Activated naive CD8-positive, alpha-beta T cell treated with anti-CD3 and anti-CD28 coated beads, Interleukin-2, amount 50 U/mL, for 24 hours (primary cell): ENCODE results near the gene GAL3ST1.
"Not testable (repeated sequence)": the region's sequence is repeated elsewhere in the genome, so short reads cannot be mapped to it uniquely, and the experiment has no call there.

Experiments
- ATAC-seq: fragments of 150-1000 bp; cut with Tn5 transposase; one replicate; pipeline ENCODE4 v1.10.0; 2021
- DNase-seq: peaks from one replicate; pipeline ENCODE4 v3.0.0; 2021
- H3K27ac Mint-ChIP-seq: one replicate; pipeline ENCODE4 v1.8.0; 2021; ENCODE audit warnings: mild to moderate bottlenecking, mixed read lengths
- H3K27me3 Mint-ChIP-seq: one replicate; pipeline ENCODE4 v1.8.0; 2021; ENCODE audit warnings: mixed read lengths
- H3K36me3 Mint-ChIP-seq: one replicate; pipeline ENCODE4 v1.8.0; 2021; ENCODE audit warnings: low read depth, mixed read lengths
- H3K4me1 Mint-ChIP-seq: one replicate; pipeline ENCODE4 v1.8.0; 2021; ENCODE audit warnings: mixed read lengths
- H3K4me3 Mint-ChIP-seq: one replicate; pipeline ENCODE4 v1.8.0; 2021; ENCODE audit warnings: mild to moderate bottlenecking, moderate library complexity, mixed read lengths
- H3K9me3 Mint-ChIP-seq: one replicate; pipeline ENCODE4 v1.8.0; 2021; ENCODE audit warnings: mixed read lengths

GAL3ST1 gene

DNA sequence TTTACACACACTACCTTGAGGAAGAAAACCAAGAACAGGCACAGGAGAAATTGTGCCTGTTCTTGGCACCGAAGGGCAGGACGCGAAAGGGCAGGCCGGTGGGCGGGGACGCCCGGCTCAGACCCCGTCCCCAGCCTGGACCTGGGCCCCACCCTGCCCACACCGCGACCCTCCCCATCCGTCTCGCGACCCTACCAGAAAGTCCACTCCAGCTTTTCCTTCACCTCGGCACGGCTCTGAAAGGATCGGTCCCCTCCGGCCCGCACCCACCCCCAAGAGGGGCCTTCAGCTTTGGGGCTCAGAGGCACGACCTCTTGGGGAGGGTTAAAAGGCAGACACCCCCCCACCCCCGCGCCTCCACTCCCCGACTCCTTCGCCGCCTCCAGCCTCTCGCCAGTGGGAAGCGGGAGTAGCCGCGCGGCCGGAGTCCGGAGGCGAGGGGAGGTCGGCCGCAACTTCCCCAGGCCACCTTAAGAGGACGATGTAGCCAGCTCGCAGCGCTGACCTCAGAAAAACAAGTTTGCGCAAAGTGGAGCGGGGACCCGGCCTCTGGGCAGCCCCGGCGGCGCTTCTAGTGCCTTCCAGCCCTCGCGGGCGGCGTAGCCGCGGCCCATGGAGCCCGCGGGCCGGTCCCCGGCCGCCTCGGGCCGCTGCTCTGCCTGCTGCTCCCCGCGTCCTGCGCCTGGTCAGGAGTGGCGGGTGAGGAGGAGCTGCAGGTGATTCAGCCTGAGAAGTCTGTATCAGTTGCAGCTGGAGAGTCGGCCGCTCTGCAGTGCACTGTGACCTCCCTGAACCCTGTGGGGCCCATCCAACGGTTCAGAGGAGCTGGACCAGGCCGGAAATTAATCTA, 32.3 kb downstream of the GAL3ST1 start:
- no peak for ATAC-seq
- DNase-seq: no peak
- H3K27ac Mint-ChIP-seq: no peak overlapping the region

DNA sequence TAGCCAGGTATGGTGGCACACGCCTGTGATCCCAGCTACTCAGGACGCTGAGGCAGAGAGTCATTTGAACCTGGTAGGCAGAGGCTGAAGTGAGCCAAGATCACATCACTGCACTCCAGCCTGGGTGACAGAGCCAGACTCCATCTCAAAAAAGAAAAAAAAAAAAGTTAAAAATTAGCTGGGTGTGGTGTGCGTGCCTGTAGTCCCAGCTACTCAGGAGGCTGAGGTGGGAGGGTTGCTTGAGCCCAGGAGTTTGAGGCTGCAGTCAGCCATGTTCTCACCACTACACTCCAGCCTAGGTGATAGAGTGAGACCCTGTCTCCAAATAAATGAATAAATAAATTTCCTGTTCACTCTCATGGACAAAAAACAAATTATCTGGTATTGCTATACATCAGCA, 33.0 kb downstream of the GAL3ST1 start:
- H3K27ac Mint-ChIP-seq, H3K36me3 Mint-ChIP-seq: not testable (repeated sequence)
- peaks cover 40% of the 10 kb centered on the region for H3K27me3 Mint-ChIP-seq

More for the DNA sequence above, 32.3 kb downstream of the GAL3ST1 start:
- no peaks in the 10 kb centered on the region for H3K36me3 Mint-ChIP-seq
- H3K27me3 Mint-ChIP-seq: peaks cover 40% of the 10 kb centered on the region
- no peaks in the 10 kb centered on the region for H3K9me3 Mint-ChIP-seq
- peaks cover 1% of the 10 kb centered on the region for H3K4me1 Mint-ChIP-seq
- H3K4me3 Mint-ChIP-seq: no peak overlapping the region

DNA sequence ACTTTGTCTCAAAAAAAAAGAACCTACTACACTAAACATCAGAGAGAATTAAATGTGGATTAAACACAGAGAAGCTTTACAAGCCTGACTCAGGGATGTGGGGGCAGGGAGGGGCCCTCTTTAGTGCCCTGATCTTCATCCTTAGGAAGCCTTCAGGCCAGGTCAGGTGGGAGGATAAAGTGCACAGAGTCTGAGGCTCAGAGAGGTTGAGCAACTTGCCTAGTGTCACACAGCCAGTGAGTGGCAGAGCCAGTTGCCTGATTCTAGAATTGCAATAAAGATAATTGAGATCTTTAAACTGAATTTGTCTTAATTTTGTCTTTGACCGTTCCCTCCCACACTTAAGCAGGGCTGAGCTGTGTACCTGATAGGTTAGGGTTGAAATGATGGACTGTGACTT, 35.1 kb downstream of the GAL3ST1 start:
- Mint-ChIP-seq H3K36me3 (no peaks in the 10 kb centered on the region), H3K27me3 (peaks cover 32% of the 10 kb centered on the region), H3K4me1 (peaks cover 7% of the 10 kb centered on the region), H3K4me3 (no peak overlapping the region), H3K9me3 (no peaks in the 10 kb centered on the region), H3K27ac (no peak overlapping the region)
- ATAC-seq: no peak
- DNase-seq: no peak

More for the DNA sequence above, 33.0 kb downstream of the GAL3ST1 start:
- not testable (repeated sequence) for H3K9me3 Mint-ChIP-seq, DNase-seq, H3K4me1 Mint-ChIP-seq, H3K4me3 Mint-ChIP-seq, ATAC-seq

DNA sequence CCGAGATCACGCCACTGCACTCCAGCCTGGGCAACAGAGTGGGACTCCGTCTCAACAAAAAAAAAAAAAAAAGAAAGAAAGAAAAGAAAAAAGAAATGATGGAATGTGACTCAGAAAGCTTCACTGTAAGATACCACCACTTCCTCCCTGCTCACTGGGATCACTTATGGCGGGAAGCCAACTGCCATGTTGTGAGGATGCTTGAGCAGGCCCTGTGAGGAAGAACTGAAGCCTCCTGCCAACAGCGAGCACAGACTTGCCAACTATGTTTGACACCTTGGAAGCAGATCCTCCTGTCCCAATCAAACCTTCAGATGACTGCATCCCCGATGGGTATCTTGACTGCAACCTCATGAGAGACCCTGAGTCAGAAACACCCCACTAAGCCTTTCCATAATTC, 36.2 kb downstream of the GAL3ST1 start:
- H3K27ac Mint-ChIP-seq: no peak overlapping the region
- H3K9me3 Mint-ChIP-seq: no peaks in the 10 kb centered on the region
- H3K4me3 Mint-ChIP-seq: no peak overlapping the region
- ATAC-seq: no peak
- no peaks in the 10 kb centered on the region for H3K36me3 Mint-ChIP-seq
- H3K4me1 Mint-ChIP-seq: peaks cover 7% of the 10 kb centered on the region
- no peak for DNase-seq
- peaks cover 23% of the 10 kb centered on the region for H3K27me3 Mint-ChIP-seq

DNA sequence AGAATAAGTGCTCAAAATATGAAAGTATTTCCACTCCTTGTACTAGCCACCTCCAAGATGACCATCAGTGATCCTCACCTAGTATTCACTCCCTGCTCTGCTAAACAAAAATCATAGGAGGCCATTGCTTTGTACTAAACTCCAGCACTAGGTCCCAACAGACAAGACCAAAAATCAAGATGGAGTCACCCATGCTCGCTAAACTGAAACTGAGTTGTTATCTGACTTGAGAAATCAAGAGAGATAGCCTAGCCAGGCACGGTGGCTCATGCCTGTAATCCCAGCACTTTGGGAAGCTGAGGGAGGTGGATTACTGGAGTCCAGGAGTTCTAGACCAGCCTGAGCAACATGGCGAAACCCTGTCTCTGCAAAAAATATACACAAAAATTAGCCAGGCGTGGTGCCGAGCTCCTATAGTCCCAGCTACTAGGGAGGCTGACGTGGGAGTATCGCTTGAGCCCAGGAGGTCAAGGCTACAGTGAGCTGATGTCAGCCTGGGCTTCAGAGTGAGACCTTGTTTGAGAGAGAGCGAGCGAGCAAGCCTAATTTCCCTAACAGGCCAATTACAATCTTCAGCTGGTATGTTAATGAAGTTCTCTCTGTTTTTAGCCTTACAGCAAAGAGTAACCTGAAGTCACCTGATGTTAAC, 37.3 kb downstream of the GAL3ST1 start:
- Mint-ChIP-seq H3K27me3 (peaks cover 15% of the 10 kb centered on the region), H3K4me1 (peaks cover 7% of the 10 kb centered on the region), H3K9me3 (no peaks in the 10 kb centered on the region), H3K4me3 (no peak overlapping the region), H3K36me3 (no peaks in the 10 kb centered on the region), H3K27ac (no peak overlapping the region)
- no peak for DNase-seq
- ATAC-seq: no peak

DNA sequence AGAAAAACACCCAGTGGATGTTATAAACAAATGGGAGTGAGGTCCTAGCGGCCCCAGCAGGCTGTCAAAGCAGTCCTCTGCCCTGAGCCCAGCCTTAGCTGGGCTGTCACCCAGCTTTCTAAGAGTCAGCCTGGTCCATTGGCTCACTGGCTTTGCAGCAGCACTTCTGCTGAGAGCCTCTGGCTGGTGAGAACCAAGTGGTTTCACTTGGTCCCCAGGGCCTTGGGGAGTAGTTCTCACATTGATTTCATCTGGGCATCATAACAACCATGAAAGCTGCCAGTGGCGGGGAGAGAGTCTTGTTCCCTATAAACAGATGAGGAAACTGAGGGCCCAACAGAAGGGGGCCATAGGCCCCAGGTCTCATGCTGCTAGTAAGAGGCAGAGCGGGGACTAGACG, 39.3 kb downstream of the GAL3ST1 start:
- H3K36me3 Mint-ChIP-seq: no peaks in the 10 kb centered on the region
- peaks cover 6% of the 10 kb centered on the region for H3K27me3 Mint-ChIP-seq
- H3K4me3 Mint-ChIP-seq: no peak overlapping the region
- peaks cover 6% of the 10 kb centered on the region for H3K4me1 Mint-ChIP-seq
- DNase-seq: no peak
- no peaks in the 10 kb centered on the region for H3K9me3 Mint-ChIP-seq
- H3K27ac Mint-ChIP-seq: no peak overlapping the region
- ATAC-seq: no peak

DNA sequence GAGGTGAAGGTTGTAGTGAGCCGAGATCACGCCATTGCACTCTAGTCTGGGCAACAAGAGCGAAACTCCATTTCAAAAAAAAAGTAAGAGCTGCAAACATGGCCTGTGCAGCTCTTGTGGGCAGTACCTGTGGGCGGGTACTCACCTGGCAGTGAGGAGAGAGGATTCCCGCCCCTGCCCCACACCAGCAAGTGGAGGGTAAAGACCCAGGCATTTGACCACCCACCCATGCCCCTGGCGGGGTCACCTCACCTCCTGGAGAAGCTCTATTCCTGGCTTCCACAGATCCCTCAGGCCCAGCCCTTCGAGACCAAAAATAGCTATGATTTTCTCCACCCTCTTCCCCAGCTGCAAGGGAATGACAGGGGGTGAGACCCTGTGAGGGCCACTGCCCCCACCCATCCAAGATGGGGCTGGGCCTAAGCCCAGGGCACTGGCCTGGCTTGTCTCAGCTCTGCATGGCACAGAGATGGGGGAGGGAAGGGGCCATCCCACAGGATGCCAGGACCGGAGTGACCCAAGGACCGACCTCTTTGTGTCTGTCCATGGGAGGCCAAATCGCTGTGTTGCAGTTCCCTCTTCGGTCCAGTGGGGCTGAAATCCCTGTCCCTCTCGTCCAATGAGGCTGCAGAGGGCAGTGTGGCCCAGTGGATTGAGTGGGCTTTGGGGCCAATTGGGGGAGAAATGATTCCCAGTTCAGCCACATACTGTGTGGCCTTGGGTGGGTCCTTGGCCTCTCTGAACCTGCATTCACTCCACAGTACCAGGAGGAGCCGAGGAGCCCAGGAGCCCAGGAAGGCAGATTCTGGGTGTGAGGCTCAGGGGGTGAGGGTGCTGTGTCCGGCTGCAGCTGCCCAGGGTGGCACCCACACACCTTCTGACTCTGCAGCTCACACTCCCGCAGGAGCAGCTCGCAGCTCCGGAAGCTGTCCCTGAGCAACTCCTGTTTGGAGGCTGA, 42.5 kb downstream of the GAL3ST1 start:
- H3K27me3 Mint-ChIP-seq: no peaks in the 10 kb centered on the region
- DNase-seq (no peak), ATAC-seq (no peak)
- no peaks in the 10 kb centered on the region for H3K9me3 Mint-ChIP-seq
- H3K4me1 Mint-ChIP-seq: peaks cover 6% of the 10 kb centered on the region
- no peak overlapping the region for H3K27ac Mint-ChIP-seq
- no peak overlapping the region for H3K4me3 Mint-ChIP-seq
- no peaks in the 10 kb centered on the region for H3K36me3 Mint-ChIP-seq

DNA sequence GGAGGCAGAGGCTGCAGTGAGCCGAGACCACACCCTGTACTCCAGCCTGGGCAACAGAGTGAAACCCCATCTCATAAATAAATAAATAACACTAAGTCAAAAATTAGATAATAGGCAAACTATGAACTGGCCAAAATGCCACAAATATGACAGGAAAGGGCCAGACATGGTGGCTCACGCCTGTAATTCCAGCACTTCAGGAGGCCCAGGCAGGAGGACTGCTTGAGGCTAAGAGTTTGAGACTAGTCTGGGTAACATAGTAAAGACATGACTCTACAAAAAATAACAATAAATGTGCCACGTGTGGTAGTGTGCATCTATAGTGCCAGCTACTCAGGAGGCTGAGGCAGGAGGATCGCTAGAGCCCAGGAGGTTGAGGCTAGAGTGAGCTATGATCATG, 47.8 kb downstream of the GAL3ST1 start:
- no peaks in the 10 kb centered on the region for H3K4me1 Mint-ChIP-seq
- no peaks in the 10 kb centered on the region for H3K36me3 Mint-ChIP-seq
- H3K27me3 Mint-ChIP-seq: no peaks in the 10 kb centered on the region
- no peaks in the 10 kb centered on the region for H3K9me3 Mint-ChIP-seq
- no peak overlapping the region for H3K27ac Mint-ChIP-seq
- H3K4me3 Mint-ChIP-seq: no peak overlapping the region
- ATAC-seq: no peak
- DNase-seq: no peak

DNA sequence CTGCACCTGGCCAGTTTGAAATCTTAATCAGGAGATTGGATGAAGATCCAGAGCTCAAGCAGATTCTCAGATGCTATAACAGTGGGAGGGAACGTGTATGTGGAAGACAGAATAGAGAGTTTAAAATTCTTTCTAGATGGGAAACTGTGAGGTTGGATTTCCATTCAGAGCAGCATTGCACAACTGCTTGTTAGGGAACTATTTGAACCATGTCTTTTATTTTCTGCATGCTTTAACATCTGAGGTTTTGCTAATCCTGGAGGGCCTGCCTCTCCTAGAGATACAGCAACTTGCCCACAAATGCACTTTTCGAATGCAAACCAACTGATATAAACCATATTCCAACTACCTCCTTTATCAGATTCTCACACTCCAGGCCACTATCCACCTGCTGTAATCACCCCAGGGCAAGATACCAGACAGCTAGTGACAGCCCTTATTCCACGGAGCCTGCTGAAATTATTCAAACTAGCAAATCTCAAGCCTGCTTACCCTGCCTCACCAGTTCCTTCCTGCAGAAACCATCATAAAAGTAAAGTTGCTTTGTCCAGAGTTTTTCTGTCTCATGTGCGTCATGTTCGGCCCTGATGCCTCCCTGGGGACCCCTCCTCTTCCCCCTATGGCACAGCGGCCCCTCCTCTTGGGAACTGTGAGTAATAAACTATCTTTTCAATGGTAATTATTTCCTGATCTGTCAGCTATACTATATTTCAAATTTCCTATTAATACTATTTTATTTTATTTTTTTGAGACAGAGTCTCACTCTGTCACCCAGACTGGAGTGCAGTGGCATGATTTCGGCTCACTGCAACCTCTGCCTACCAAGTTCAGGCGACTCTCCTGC, 50.6 kb downstream of the GAL3ST1 start:
- Mint-ChIP-seq H3K4me3 (no peak overlapping the region), H3K36me3 (no peaks in the 10 kb centered on the region), H3K4me1 (no peaks in the 10 kb centered on the region), H3K9me3 (no peaks in the 10 kb centered on the region), H3K27ac (no peak overlapping the region), H3K27me3 (no peaks in the 10 kb centered on the region)
- DNase-seq: no peak
- no peak for ATAC-seq

DNA sequence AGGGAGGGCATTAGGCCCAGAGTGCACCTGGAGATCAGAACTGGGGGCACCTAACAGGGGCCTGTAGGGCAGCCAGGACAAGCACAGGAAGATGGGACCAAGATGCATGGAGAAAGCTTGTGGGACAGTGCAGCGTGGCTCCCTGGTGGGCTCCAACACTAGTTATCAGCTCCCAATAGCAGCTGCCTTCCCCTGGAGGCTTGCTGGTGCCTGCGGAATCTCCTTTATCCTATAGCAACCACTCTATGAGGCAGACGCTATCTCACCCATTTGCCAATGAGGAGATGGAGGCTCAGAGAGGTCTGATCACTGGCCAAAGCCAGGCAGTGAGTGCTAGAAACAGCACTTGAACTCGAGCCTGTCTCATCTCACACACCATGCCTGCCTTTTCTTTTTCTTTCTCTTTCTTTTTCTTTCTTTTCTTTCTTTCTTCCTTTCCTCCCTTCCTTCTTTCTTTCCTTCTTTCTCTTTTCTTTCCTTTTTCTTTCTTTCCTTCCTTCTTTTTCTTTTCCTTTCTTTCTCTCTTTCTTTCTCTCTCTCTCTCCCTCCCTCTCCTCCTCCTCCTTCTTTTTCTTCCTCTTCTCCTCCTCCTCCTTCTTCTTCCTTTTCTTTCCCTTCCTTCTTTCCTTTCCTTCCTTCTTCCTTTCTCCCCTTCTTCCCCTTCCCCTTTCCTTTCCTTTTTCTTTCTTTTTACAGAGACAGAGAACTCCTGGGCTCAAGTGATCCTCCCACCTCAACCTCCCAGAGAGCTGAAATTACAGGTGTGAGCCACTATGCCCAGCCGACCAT, 52.9 kb downstream of the GAL3ST1 start:
- Mint-ChIP-seq H3K27ac (no peak overlapping the region), H3K27me3 (no peaks in the 10 kb centered on the region), H3K4me3 (no peak overlapping the region), H3K4me1 (no peaks in the 10 kb centered on the region), H3K36me3 (no peaks in the 10 kb centered on the region), H3K9me3 (no peaks in the 10 kb centered on the region)
- DNase-seq: no peak
- no peak for ATAC-seq

DNA sequence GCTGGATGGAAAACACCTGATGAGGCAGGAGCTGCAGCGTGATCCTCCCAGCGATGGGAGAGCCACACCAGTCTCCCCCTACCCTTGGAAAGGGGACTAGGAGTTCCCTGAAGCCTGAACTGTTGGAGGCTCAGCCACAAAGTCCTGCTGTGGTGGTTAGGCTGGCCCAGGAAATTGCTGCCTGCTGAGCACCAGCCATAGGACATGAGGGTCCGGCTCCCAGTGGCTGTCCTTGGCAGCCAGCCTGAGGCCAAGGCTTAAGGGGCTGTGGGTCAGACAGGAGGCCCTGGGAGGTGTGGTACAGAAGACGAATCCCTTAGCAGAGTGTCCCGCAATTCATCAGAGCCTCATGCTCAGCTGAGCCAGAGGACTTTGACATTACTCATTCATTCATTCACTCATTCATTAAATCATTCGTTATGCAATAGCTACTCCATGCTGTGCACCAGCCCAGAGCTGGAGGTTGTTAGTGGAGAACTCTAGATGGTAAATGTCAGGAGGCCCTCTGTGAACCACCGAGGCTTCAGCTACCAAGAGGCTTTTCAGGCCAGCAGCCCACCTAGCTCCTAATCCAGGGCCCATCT, 54.5 kb downstream of the GAL3ST1 start:
- Mint-ChIP-seq H3K4me3 (no peak overlapping the region), H3K27me3 (no peaks in the 10 kb centered on the region), H3K27ac (no peak overlapping the region), H3K4me1 (no peaks in the 10 kb centered on the region), H3K9me3 (no peaks in the 10 kb centered on the region), H3K36me3 (no peaks in the 10 kb centered on the region)
- DNase-seq (no peak), ATAC-seq (no peak)

DNA sequence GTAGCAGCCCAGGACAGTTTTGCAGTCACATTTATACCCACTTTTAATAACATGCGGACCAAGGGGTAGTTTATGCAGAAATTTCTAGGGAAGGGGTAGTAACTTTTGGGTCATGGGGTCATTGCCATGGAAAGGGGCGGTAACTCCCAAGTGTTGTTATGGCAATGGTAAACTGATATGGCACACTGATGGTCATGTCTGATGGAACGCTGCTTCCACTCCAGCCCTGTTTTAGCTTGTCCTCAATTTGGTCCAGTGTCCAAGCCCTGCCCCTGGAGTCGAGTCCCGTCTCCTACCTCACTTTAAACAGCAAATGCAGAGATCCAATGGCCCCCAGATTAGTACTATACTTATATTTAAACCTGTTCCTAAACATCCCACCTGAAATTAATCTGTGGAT, 57.7 kb downstream of the GAL3ST1 start:
- no peaks in the 10 kb centered on the region for H3K27me3 Mint-ChIP-seq
- ATAC-seq: no peak
- no peak for DNase-seq
- H3K27ac Mint-ChIP-seq: no peak overlapping the region
- H3K9me3 Mint-ChIP-seq: no peaks in the 10 kb centered on the region
- no peak overlapping the region for H3K4me3 Mint-ChIP-seq
- H3K4me1 Mint-ChIP-seq: no peaks in the 10 kb centered on the region
- H3K36me3 Mint-ChIP-seq: no peaks in the 10 kb centered on the region

DNA sequence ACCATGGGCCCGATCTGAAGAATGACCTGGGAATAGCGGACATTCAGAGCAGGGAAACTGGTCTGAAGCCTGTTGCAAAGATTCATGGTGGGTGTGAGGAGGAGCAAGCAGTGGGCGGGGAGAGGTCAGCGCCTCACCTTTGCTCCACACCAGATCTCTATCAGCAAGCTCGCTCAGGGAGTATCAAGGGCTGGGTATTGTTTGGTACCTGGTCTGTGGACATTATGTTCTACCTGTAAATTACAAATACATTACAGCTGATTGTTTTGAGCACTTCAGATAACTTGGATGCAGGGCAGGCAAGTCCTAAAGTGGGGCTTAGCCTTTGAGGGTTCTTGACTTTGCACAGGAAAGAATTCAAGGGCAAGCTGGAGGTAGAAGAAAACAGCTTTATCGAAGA, 58.2 kb downstream of the GAL3ST1 start:
- no peaks in the 10 kb centered on the region for H3K27me3 Mint-ChIP-seq
- ATAC-seq: no peak
- H3K4me3 Mint-ChIP-seq: no peak overlapping the region
- no peaks in the 10 kb centered on the region for H3K4me1 Mint-ChIP-seq
- H3K27ac Mint-ChIP-seq: no peak overlapping the region
- no peaks in the 10 kb centered on the region for H3K9me3 Mint-ChIP-seq
- no peaks in the 10 kb centered on the region for H3K36me3 Mint-ChIP-seq
- no peak for DNase-seq
